ELF-1 (cell line): ENCODE data around the gene GLE1.
"Not testable (repeated sequence)": the region's sequence is repeated elsewhere in the genome, so short reads cannot be mapped to it uniquely, and the experiment has no call there.

Experiments
- DNase-seq: peaks from one replicate; pipeline ENCODE4 v3.0.0-alpha.2; 2016; ENCODE audit warnings: low read depth, low spot score

Gene GLE1

DNA sequence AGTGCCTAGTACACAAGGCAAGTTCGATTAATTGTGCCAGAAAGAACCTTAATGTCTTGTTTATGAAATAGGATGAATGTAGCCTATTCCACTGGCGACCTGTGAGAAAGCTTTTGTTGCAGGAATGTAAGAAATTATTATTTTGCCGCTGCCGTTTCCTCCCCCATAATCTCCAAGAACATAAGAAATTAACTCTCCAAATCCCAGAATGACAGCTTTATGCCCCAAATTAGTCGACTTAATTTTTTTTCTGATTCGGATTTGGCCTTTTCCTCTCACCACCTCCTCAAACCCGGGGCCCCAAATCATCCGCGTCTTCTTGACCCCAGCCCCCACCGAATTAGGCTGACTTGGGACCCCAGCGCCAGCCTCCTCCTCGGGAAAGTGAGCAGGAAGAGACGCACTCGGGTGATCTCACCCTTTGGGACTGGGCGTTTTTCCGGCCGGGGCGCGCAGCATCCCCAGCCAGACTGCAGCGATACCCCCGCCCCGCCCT, 47.2 kb downstream of the GLE1 start:
- DNase-seq: no peak

DNA sequence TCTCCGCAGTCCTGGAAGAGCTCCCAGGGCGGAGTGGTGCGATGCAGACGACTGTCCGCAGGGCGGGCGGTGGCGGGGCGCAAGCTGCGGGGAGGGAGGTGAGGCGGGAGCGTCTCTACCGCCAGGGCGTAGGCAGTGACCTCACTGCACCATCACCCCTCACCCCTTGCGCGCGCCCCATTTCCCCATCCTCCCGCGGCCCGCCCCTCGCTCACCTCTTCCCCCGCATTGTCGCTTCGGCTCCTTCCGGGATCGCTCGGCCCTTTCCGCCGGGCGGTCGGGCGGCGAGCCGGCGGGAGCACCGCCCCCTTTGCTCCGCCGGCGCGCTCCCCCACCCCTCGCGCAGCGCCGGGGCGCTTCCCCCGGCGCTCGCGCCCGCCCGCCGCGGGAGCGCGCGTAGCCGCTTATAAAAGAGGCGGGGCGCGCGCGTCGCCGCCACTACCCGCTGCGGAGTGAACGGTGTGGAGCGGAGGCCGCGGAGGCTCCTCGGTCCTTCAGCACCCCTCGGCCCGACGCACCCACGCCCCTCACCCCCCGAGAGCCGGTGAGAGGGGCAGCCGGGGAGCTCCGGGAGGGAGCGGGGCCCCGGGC, 47.7 kb downstream of the GLE1 start, which contains the start of gene SPTAN1:
TSS of gene SPTAN1 (plus strand) at position 435 of the 591 bp plus-strand sequence. CDS start 14,154 bp downstream, outside the sequence.
- peak; percentile 88 for DNase-seq

DNA sequence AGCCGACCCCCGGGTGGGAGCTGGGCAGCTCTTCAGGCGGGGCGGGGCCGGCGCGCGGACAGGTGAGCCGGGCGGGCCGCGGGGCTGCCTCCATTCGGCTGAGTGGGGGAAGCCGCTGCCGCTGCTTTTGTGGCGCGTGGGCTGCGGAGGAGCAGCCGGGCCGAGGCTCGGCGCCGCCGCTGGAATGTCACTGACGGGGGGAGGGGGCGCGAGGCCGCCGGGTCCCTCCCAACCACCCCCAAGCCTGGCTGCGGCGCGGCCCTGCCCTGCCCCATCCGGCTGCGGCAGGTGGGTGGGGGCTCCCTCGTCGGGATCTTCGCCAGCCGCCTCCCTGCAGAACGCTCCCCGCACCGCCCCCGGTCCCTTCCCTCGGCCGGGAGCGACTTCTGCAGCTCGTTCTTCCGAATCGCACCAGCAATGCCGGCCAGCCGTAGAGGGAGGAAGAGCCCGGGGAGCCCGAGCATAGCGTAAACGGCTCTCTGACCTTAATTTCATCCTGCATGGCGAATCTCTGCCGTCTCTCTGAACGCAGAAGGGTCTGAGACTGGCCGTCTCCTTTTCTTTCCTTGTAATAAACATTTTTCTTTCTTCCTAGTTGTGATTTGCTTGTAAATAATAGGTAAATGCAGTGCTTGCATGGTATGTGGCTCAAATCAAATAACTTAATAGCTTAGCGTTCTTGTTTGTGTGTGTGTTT, 48.4 kb downstream of the GLE1 start:
- DNase-seq: peak; percentile 69

DNA sequence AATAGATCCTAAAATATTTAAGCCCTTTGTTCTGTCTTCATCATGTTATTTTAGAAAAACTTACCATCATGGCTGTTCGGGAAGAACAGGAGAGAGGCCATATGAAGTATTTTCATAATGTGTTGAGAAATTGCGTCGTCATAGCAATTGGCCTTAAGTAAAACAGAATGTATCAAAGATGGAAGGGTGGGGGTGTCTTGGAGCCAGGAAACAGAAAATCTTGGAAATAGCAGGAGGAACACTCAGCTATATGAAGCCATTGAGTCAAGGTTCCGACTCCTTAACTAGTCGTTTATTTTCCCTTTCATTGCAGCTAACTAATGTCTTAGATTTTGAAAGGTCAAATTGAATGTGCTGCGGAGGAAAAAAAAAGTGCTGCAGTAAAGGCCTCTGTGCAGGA, 49.2 kb downstream of the GLE1 start:
- DNase-seq: no peak

DNA sequence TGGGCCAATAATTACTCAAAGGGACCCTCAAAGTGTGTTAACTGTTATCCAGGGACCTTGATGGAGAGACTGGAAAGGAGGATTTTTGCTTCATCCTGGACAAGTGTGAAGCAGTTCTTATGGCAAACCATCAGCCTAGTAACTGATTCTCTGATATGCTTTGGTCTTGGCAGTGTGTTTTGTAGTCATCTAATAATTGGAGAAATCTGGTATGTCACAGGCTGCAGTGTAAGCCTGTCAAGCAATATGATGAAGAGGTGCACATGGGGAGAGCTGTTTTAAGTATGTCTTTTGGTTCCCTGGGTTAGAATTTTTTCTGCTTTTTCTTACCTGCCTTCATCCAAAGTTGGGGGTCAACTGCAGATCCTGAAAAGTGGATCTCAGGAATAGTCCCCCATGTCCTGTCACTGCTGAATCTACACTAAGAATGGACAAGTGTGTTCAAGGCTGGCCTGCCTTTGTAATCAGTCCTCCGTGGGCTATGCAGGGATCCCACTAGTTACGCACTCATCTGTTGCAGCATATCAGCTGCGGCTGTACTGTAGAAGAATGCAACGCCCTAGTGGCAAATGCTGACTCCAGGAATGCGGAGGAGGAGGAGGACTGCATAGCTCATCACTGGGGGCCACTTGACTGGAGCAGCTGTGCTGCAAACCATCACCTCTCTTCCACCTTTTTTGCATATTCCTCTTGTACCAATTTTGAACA, 49.8 kb downstream of the GLE1 start:
- DNase-seq: peak; percentile 78

DNA sequence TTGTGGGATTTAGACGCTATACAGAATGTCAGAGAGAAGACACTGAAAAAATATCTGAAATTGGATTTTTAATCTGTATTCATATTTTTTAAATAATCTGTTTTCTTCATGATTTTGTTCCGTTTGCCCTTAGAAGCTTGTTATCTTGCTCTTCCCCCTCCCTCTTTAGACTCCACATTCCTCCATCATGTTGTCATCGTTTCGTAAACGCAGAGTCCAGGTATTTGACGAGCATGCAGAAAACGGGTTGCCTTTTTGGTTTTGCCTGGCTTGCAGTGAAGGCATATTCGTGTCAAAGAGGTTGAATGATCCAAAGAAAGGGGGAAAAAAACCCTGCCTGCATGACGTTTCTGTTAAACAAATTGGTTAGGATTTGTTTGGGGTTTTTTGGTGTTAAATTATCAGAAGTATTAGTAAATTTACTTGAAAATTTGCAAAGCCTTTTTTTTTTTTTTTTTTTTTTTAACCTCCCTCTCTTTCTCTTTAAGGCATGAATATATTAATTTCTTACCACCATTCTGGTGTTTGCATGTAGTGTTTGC, 50.7 kb downstream of the GLE1 start:
- DNase-seq: peak; percentile 71

DNA sequence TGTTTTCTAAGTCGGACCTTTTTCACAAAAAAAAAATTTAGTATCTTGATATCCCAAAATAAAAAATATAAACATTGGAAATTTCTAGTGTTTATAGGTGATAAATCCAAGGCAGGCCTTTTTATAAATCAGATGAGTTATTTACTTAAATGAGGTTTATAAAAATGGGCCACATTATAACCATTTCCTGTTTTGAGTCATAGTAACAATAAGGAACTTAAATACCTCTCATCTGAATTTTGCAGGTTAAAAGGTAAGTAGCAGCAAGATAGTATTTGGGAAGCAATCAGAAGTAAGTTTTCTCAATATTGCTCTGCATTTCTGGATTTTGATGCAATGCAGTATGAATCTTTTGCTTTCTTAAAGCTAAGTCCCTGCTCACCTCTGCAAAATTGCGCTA, 51.8 kb downstream of the GLE1 start:
- no peak for DNase-seq

DNA sequence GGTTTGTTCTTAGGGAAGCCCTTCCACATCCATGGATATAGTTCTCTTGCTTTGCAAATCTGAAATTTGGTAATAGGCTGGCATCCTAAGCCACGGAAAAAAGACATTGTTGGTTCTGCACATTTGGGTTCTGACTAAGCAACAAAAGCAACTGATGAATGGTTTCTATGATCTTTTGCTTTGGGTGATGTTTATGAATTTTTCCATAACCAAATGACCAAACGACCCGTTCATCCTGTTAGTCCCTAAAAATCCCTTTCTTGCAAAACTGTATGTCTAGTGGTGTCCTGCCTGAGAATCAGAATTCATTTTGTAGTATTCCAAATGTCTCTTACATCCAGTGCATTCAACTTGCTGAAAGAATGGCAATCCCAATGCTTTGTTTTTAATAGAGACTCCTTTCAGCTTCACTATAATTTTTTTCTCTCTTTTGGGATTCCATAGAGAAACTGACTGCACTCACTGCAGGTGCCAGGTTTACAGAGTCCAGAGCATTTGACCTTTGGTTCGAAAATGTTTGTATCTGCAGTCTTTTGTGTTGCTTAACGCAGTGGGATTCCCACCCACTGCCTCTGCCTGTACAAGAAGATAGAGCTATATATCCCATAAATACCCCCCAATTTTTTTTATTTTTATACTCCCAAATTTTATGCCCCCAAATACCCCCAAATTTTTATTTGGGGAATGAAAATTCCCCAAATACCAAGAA, 52.6 kb downstream of the GLE1 start:
- DNase-seq: no peak

DNA sequence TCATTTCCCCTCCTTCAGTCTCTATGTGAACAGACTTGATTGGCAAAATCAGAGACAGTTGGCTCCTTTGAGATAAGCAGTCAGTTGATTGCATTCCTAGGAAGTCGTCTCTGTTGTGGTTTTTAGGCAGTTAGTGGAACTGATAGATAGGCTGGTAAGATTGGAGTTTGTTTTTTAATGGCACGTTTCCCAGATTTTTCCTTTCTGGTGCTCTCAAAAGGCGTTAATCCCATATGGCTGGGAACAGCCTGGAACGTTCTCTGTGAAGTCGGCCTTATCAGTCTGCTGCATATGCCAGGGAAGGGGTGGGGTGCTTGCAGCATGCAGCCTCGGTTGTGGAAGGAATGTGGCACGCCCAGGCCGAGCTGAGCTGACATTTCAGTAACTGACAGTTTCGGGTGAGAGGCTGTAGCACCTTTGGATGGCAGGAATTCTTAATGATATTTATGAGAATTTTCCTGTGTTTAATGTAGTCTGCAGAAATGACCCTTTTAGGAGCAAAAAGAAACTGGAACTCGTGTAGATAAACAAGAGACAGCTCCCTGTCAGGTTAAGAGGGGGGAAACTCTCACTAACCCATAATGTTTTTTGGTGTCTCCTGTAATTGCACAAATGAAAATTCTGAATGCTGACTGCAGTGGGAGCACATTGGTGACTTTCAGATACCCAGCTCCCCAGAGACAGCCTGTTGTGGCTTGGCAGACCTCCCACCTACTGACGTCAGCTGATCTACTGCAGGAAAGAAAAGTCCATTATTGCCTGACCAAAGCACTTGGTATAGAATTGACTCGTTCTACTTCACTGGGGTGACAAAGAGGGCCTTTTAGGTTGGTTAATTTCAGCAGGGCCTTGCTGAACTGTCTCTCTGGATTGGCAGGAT, 54.2 kb downstream of the GLE1 start:
- peak; percentile 77 for DNase-seq

DNA sequence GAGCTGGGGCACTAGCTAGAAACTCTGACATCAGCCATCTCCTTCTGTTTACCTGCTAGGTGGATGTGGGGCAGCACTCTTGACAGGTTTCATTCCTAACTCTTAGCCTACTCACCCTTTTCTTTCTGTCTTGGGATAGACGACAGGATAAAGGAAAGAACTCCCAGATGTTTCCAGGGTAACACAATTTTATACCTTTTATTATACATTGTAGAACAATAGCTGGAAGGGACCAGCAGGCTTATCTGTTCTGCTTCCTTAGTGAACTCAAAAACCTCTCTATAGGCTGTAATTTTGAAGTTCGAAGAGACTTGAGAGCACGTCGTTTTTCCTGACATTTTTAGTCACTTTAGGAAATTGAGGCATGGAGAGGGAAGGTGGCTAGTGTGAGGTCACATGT, 61.1 kb downstream of the GLE1 start:
- no peak for DNase-seq

DNA sequence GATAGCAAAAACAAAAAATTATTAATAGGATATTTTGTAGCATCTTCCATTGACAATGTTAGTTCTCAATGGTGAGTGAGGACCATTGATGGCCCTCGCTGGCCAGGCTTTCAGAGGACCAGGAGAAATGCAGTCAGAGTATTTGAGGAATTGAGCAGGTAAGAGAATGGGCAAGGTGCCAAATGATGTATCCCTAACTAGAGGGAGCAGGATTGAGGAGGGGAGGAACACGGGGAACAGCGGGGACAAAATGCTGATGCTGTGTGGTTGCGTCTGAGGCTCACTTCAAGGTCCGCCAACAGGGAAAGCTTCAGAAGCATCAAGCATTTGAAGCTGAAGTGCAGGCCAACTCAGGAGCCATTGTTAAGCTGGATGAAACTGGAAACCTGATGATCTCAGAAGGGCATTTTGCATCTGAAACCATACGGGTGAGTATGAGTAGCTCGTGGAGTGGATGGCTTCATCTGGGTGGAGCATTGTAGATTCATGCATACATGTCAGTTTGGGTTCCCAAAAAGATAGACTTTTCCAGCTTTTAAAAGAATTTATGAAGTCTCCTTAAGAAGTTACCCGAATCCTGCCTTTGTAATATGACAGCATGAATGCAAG, 64.1 kb downstream of the GLE1 start:
- no peak for DNase-seq

DNA sequence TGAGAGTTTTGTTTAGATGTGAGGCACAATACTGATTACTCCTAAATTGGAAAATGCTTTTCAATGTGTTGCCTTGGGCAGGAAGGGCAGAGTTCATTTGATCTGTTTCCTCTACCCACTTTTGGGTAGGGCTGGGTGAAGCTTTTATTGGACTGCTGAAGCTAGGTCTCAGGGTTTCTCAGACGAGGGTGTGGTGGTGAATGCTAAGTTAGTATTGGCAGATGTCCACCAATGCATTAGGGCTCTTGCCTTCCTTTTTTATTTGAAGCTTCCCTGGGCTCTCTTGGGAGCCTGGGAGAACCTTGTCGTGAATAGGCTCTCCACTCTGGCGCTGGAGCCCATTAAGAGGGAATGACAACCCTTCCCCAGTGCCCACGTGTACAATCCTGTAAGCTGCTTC, 71.0 kb downstream of the GLE1 start:
- no peak for DNase-seq

DNA sequence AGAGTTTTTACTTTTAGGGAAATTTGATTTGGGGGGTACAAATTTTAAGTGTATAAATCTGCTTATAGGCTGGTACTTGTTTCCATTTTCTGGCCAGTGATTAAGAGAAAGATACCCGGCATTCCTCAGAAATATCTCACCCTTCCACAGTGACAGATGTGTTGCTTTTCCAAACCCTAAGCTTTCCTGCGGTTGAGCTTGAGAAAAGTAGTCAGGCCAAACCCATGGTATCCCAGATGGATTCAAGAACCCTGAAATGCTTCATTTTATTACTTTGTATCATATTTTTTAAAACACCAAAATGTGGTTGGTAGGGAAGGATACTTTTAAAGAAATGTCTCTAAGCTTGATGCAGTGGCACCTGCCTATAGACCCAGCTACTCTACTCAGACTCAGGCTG, 71.4 kb downstream of the GLE1 start:
- no peak for DNase-seq

DNA sequence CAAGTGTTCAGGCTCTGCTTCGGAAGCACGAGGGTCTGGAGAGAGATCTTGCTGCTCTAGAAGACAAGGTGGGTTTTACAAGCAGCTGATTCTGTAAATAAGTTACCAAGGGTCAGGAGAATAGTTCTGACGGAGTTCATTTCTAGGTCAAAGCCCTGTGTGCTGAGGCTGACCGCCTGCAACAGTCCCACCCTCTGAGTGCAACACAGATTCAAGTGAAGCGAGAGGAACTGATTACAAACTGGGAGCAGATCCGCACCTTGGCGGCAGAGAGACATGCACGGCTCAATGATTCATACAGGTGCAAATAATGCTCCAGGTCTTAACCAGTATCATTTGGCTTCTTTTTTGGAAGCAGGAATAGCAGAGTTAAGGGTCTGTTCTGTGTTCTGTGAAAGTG, 72.7 kb downstream of the GLE1 start:
- DNase-seq: no peak

DNA sequence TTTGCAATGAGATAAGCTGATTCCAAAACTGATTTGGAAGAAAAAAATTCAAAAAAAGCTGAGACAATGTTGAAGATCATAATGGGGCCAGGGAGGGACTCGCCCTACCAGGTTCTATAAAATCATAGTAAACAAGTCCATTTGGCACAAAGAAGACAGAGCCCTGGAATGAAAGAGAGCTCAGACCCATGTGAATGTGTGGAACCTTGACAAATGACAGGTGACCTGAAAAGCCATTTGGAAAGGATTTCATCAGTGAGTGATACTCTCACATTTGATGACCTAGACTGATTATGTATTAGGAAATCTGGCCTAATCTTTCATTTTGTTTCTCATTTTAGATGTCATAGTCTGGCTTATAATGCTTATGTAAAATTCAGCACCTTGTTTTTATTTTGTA, 74.7 kb downstream of the GLE1 start:
- no peak for DNase-seq

DNA sequence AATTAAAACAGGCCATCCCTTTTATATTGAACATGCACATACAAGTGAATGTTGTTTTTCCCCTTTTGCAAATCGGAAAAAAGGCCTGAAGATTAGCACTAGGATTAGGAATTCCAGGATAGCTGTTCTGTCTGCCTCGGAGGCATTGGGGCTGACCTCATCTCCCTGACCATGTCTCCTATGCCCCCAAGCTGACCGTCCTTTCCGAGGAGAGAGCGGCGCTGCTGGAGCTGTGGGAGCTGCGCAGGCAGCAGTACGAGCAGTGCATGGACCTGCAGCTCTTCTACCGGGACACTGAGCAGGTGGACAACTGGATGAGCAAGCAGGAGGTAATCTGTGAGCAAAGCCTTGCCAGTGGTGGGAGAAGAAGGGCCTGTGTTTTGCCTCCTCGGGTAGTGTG, 76.2 kb downstream of the GLE1 start:
- no peak for DNase-seq

DNA sequence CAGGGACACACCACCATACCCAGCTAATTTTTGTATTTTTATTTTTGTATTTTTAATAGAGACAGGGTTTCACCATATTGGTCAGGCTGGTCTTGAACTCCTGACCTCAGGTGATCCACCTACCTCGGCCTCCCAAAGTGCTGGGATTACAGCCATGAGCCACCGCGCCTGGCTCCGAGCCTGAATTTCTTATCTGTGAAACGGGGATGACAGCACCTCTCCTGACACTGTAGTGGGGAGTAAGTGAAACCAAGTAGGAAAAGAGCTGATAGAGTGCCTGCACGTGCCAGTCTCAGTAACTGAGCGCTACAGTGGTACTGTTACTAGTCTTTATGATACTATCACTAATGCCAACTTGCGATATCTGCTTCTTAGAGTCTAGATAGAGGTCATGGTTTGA, 80.6 kb downstream of the GLE1 start:
- not testable (repeated sequence) for DNase-seq

DNA sequence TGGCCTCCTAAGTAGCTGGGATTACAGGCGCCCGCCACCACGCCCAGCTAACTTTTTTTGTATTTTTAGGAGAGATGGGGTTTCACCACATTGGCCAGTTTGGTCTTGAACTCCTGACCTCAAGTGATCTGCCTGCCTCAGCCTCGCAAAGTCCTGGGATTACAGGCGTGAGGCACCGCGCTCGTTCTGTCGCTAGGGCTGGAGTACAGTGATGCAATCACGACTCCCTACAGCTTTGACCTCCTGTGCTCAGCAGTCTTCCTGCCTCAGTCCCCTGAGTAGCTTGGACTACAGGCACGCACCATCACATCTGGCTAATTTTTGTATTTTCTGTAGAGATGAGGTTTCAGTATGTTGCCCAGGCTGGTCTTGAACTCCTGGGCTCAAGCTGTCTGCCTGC, 82.4 kb downstream of the GLE1 start:
- not testable (repeated sequence) for DNase-seq

DNA sequence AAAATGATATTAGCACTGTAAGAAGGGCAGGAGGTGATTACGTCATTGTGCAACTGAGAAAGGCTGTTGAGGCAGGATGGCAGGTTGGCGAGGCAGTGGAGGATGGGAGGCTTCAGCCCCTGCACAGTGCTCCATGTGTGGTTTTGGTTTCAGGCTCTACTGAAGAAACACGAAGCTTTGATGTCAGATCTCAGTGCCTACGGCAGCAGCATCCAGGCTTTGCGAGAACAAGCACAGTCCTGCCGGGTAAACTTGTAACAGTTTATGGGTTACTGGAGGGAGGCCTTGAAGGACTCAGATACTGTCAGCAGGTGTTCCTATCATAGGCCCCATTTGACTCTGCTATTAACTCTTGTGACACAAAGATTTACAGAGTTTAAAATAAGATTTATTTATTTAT, 82.9 kb downstream of the GLE1 start:
- DNase-seq: no peak

DNA sequence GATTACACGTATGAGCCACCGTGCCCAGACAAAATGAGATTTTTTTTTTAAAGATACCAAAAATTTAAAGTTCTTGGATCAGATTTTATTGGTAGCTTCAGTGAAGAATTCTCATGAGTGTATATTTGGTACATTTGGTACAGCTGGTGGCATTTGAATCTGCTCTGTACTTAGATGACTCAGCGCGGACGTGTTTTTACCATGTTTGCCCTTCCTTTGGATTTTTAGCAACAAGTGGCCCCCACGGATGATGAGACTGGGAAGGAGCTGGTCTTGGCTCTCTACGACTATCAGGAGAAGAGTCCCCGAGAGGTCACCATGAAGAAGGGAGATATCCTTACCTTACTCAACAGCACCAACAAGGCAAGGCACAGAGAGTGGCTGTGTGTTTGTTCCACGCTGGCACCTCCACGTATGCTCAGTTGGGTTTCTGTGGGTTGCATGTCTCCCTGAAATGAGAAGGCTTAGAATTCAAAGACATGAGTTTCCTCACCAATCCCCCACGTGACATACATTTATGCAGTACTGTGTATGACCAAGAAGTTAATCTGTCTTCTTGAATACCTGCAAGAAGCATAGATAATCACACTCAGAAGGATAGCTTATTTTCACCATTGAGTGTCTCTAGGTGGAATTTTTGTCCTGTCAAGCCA, 84.2 kb downstream of the GLE1 start:
- DNase-seq: no peak
